Vagina (tissue), 2 donors: ENCODE results near the gene AFF3.

Source experiments
- POLR2A ChIP-seq, 2 donors: fragments of 450-650 bp; IDR thresholded peaks; one replicate each; pipeline ENCODE4 v1.6.1; 2017; ENCODE audit warnings: antibody characterized with exemption in 2 of 2, mild to moderate bottlenecking in 2 of 2, moderate library complexity in 2 of 2
- TF ChIP-seq, protein P1 (sequence below), 3 experiments: fragments of 450-650 bp in 2 of 3; fragments of 200-600 bp in 1 of 3; sonication (generic) in 1 of 3; IDR thresholded peaks; one replicate each; pipeline ENCODE4 v1.5.1; 2017 to 2019; ENCODE audit warnings: antibody characterized with exemption in 3 of 3, mild to moderate bottlenecking in 2 of 3, moderate library complexity in 2 of 3

DNA sequence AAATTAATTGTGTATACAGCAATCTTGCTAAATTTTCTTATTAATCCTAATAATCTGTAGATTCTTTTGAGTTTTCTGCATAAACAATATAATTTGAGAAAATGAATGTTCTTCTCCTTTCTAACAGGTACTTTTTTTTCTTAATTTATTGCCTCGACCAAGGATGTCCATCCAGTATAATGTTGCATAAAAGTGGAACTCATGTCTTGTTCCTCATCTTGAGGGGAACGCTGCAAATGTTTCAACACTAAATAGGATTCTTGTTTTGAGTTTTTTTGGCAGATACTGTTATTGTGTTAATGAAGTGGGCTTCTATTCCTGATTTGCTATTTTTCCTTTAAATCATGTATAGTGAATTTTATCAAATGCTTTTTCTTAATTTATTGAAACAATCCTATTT, 408.2 kb downstream of the AFF3 start:
- TF ChIP-seq POLR2A (IDR thresholded peaks at IDR 0.05) = no peak
- TF ChIP-seq, protein P1, sequence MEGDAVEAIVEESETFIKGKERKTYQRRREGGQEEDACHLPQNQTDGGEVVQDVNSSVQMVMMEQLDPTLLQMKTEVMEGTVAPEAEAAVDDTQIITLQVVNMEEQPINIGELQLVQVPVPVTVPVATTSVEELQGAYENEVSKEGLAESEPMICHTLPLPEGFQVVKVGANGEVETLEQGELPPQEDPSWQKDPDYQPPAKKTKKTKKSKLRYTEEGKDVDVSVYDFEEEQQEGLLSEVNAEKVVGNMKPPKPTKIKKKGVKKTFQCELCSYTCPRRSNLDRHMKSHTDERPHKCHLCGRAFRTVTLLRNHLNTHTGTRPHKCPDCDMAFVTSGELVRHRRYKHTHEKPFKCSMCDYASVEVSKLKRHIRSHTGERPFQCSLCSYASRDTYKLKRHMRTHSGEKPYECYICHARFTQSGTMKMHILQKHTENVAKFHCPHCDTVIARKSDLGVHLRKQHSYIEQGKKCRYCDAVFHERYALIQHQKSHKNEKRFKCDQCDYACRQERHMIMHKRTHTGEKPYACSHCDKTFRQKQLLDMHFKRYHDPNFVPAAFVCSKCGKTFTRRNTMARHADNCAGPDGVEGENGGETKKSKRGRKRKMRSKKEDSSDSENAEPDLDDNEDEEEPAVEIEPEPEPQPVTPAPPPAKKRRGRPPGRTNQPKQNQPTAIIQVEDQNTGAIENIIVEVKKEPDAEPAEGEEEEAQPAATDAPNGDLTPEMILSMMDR (IDR thresholded peaks at IDR 0.05) = no peak
